Central memory CD8-positive, alpha-beta T cell (primary cell): ENCODE results near the gene PXN.
A peak's percentile ranks its signal among the peaks of the same experiment; 100 is the strongest.

Source experiments
- ATAC-seq: fragments of 150-1000 bp; cut with Tn5 transposase; replicated peaks from 2 replicates; pipeline ENCODE4 v1.10.0; 2022; ENCODE audit warnings: mild to moderate bottlenecking, moderate FRiP score, moderate number of reproducible peaks; ENCODE audit not compliant: poor library complexity, severe bottlenecking; ENCODE audit errors: extremely low read depth
- DNase-seq, 2 donors: peaks; one replicate each; pipeline ENCODE4 v3.0.0; 2021; ENCODE audit warnings: low spot score in 2 of 2
- H3K27ac Mint-ChIP-seq: one replicate; pipeline ENCODE4 v1.8.0; 2022; ENCODE audit warnings: low read depth, mild to moderate bottlenecking, moderate library complexity, mixed read lengths
- H3K27me3 Mint-ChIP-seq: one replicate; pipeline ENCODE4 v1.8.0; 2022; ENCODE audit warnings: mixed read lengths
- H3K36me3 Mint-ChIP-seq: one replicate; pipeline ENCODE4 v1.8.0; 2022; ENCODE audit warnings: mild to moderate bottlenecking, moderate library complexity, mixed read lengths; ENCODE audit not compliant: insufficient read depth
- H3K4me1 Mint-ChIP-seq: one replicate; pipeline ENCODE4 v1.8.0; 2022; ENCODE audit warnings: mixed read lengths
- H3K4me3 Mint-ChIP-seq: one replicate; pipeline ENCODE4 v1.8.0; 2022; ENCODE audit warnings: mild to moderate bottlenecking, moderate library complexity, mixed read lengths
- H3K9me3 Mint-ChIP-seq: one replicate; pipeline ENCODE4 v1.8.0; 2022; ENCODE audit warnings: mixed read lengths

PXN gene

GRCh38 chr12:120231316-120232011 lies 34.1 kb downstream of the PXN start:
- Mint-ChIP-seq H3K9me3 (no peaks in the 10 kb centered on the region), H3K36me3 (peaks cover 24% of the 10 kb centered on the region), H3K27ac (peak overlapping the region; percentile 86), H3K4me3 (peak overlapping the region; percentile 63), H3K4me1 (peaks cover 89% of the 10 kb centered on the region), H3K27me3 (no peaks in the 10 kb centered on the region)
- peak; percentile 73 for ATAC-seq
- DNase-seq: peak; percentile 31 to 47

- Mint-ChIP-seq H3K4me1 (peaks cover 89% of the 10 kb centered on the region), H3K36me3 (peaks cover 25% of the 10 kb centered on the region), H3K27me3 (no peaks in the 10 kb centered on the region), H3K27ac (peak overlapping the region; percentile 86), H3K4me3 (peak overlapping the region; percentile 63), H3K9me3 (no peaks in the 10 kb centered on the region)
- DNase-seq: no peak
- ATAC-seq: no peak
Measured at GRCh38 chr12:120230974-120231315, 34.6 kb downstream of the PXN start.

GRCh38 chr12:120230326-120230973 lies 35.1 kb downstream of the PXN start:
- peaks cover 21% of the 10 kb centered on the region for H3K36me3 Mint-ChIP-seq
- H3K9me3 Mint-ChIP-seq: no peaks in the 10 kb centered on the region
- H3K27me3 Mint-ChIP-seq: no peaks in the 10 kb centered on the region
- no peak for DNase-seq
- ATAC-seq: no peak
- H3K4me3 Mint-ChIP-seq: peak overlapping the region; percentile 63
- peak overlapping the region; percentile 35 for H3K27ac Mint-ChIP-seq
- peaks cover 89% of the 10 kb centered on the region for H3K4me1 Mint-ChIP-seq

- H3K27me3 Mint-ChIP-seq: no peaks in the 10 kb centered on the region
Measured at GRCh38 chr12:120229487-120230325, 35.8 kb downstream of the PXN start.

GRCh38 chr12:120229071-120229486 lies 36.5 kb downstream of the PXN start:
- Mint-ChIP-seq H3K4me1 (peaks cover 85% of the 10 kb centered on the region), H3K4me3 (peak overlapping the region; percentile 70), H3K27ac (no peak overlapping the region), H3K9me3 (no peaks in the 10 kb centered on the region), H3K27me3 (no peaks in the 10 kb centered on the region), H3K36me3 (peaks cover 22% of the 10 kb centered on the region)
- no peak for ATAC-seq
- DNase-seq: no peak

More at GRCh38 chr12:120229487-120230325, 35.8 kb downstream of the PXN start:
- peaks cover 20% of the 10 kb centered on the region for H3K36me3 Mint-ChIP-seq
- H3K4me3 Mint-ChIP-seq: peak overlapping the region; percentile 70
- no peaks in the 10 kb centered on the region for H3K9me3 Mint-ChIP-seq
- ATAC-seq (no peak), DNase-seq (no peak)
- H3K27ac Mint-ChIP-seq: peak overlapping the region; percentile 35
- peaks cover 87% of the 10 kb centered on the region for H3K4me1 Mint-ChIP-seq

- Mint-ChIP-seq H3K4me1 (peaks cover 79% of the 10 kb centered on the region), H3K9me3 (no peaks in the 10 kb centered on the region), H3K36me3 (peaks cover 22% of the 10 kb centered on the region), H3K27ac (peak overlapping the region; percentile 65), H3K27me3 (no peaks in the 10 kb centered on the region), H3K4me3 (peak overlapping the region; percentile 70)
- peak; percentile 77 for ATAC-seq
- peak; percentile 78 to 79 for DNase-seq
Measured at GRCh38 chr12:120228291-120229070, 37.0 kb downstream of the PXN start.

GRCh38 chr12:120228041-120228290 lies 37.6 kb downstream of the PXN start:
- Mint-ChIP-seq H3K36me3 (peaks cover 26% of the 10 kb centered on the region), H3K27ac (peak overlapping the region; percentile 65), H3K4me3 (peak overlapping the region; percentile 70), H3K9me3 (no peaks in the 10 kb centered on the region), H3K4me1 (peaks cover 76% of the 10 kb centered on the region), H3K27me3 (no peaks in the 10 kb centered on the region)
- DNase-seq (no peak), ATAC-seq (no peak)

- peaks cover 30% of the 10 kb centered on the region for H3K36me3 Mint-ChIP-seq
- peaks cover 75% of the 10 kb centered on the region for H3K4me1 Mint-ChIP-seq
- H3K4me3 Mint-ChIP-seq: peak overlapping the region; percentile 70
- H3K27me3 Mint-ChIP-seq: no peaks in the 10 kb centered on the region
- ATAC-seq (no peak), DNase-seq (no peak)
- H3K9me3 Mint-ChIP-seq: no peaks in the 10 kb centered on the region
- peak overlapping the region; percentile 65 for H3K27ac Mint-ChIP-seq
Measured at GRCh38 chr12:120227233-120228040, 38.1 kb downstream of the PXN start.

- ATAC-seq (no peak), DNase-seq (no peak)
- H3K4me1 Mint-ChIP-seq: peaks cover 61% of the 10 kb centered on the region
- H3K27ac Mint-ChIP-seq: peak overlapping the region; percentile 62
- H3K4me3 Mint-ChIP-seq: no peak overlapping the region
- no peaks in the 10 kb centered on the region for H3K9me3 Mint-ChIP-seq
- no peaks in the 10 kb centered on the region for H3K27me3 Mint-ChIP-seq
- peaks cover 30% of the 10 kb centered on the region for H3K36me3 Mint-ChIP-seq
Measured at GRCh38 chr12:120225852-120226640, 39.5 kb downstream of the PXN start.

GRCh38 chr12:120225200-120225558 lies 40.4 kb downstream of the PXN start:
- H3K9me3 Mint-ChIP-seq: no peaks in the 10 kb centered on the region
- H3K4me3 Mint-ChIP-seq: no peak overlapping the region
- H3K4me1 Mint-ChIP-seq: peaks cover 56% of the 10 kb centered on the region
- DNase-seq: no peak
- peaks cover 36% of the 10 kb centered on the region for H3K36me3 Mint-ChIP-seq
- no peak overlapping the region for H3K27ac Mint-ChIP-seq
- ATAC-seq: no peak
- H3K27me3 Mint-ChIP-seq: no peaks in the 10 kb centered on the region
